Measurements from ENCODE around the gene NBEAL2.

The NBEAL2 gene

DNA sequence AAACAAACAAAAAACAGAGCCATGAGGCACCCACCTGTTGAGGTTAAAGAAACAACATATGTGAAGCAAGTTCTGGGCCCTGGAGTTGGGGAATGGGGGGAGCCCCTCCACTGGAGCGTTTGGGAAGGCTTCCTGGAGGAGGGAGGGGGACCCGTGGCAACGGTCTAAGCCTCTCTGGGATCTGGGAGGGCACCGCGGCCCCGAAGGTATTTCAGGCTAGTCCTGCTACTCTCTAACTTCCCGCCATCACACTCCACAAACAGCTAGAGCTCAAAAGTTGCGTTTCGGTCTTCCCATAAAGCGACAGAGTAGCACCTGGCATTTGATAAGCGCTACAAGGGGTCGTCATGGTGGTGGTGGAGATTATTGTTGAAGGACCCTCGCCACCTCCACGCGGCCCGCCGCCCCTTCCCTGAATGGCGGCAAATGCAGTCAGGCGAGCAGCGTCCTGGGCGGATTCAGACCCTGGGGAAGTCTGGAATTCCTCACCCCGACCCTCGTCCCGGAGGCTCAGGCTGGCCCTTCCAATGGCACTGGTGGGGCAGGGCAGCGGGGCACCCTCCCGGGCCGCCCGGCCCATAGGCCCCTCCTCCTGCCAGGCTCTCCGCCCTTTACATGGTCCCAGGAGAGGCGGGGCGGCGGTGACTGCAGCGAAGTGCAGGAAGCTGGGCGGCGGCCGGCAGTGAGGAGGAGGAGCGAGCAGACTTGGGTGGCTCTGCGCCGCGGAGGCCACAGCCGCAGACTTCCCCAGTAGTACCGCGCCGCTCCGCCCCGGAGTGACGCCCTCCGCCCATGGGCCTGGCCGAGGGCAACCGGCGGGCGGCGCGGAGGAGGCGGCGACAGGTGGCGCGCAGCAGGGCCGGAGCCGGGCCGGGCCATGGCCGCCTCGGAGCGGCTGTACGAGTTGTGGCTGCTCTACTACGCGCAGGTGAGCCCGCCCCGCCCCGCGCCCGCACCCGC, at the start of gene NBEAL2:
Gene NBEAL2, plus strand, starts transcription at position 682 of the 960 bp plus-strand sequence. Its CDS starts 196 bp downstream, at position 878.
- peak; percentile 99 for DNase-seq

DNA sequence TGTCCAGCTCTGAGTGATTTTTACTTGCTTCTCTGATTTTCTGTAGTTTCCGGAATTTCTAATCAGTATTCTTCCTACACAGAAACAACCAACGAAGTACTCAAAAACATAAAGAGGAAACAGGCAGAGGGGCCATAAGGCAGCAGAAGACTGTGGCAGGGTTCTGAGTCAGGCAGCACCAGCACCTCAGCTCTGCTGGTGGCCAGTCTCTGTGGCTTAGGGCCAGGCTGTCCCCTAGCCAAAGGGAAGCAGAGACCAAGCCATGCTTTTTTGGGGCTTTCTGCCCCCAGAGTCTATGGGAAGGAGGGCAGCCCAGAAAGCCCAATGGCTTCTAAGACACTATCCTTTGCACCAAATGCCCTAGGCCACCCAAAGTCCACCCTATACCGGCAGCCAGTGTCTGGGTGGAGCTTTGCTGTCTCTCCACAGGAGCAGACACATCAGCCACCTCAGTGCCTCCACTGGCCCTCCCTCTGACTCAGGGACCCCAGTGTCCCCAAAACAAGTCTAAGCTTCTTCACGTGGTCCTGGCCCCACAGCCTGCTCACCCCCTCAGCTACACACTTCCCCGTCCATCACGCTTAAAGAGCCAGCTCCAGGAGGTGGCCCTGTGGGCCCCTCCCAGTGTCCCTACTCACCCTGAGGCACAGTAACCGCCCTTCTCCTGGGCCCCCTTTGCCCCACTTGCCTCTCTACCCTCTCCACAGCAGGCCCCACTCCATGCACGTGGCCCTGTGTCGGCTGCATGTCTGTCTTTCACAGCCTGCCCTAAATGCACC, 49.1 kb upstream of the NBEAL2 start:
- peak; percentile 55 for DNase-seq

DNA sequence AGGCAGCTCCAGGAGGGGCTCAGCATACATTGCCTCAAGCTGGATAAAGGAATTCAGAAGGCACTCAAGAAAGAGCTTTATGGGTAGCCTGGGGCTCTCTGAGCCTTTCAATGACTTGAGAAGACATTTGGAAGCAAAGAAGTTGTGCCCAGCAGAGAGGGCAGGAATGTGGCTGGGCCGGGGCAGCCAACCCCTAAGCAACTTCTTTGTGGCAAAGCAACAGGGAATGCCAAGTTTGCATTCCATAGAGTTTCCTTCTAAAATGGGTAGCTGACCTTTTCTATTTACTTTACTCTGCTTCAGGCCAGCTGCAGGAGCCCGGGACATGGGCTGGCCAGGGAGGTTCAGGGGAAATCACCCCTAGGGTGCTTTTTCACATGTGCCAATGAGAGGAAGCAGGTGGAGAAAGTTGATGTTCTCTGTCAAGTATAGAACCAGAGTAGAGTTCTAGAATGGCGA, 48.5 kb upstream of the NBEAL2 start:
- DNase-seq = no peak

DNA sequence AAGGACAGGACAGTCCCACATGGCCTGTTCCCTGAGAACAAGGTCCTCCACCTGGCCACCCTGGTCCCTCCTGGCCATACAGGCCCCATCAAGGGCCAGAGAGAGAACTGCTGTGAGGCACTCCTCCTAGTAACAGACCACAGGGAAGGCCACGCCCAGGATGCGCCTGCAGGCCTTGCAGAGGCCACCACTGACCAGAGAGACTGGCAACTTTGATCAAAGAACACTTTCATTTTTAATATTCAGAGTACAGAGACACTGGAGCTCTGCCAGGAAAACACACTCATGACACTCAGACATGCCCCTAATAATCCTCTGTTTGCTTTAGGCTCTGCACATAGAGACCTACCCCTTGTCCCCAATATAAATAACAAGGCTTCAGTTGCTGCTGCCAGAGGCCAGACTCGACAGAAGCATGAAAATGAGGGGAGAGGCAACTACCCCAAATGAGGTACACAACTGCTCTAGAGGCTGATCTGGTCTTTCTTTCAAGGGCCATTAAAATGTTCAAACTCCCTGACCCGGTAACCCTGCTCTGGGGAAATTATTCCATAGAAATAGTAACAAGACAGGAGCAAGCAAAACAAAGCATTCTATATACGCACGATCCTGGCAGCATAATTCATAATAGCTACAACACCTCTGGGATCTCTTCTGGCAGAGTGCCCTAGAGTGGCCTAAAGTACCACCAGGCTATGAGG, 47.7 kb upstream of the NBEAL2 start:
- peak; percentile 62 for DNase-seq

DNA sequence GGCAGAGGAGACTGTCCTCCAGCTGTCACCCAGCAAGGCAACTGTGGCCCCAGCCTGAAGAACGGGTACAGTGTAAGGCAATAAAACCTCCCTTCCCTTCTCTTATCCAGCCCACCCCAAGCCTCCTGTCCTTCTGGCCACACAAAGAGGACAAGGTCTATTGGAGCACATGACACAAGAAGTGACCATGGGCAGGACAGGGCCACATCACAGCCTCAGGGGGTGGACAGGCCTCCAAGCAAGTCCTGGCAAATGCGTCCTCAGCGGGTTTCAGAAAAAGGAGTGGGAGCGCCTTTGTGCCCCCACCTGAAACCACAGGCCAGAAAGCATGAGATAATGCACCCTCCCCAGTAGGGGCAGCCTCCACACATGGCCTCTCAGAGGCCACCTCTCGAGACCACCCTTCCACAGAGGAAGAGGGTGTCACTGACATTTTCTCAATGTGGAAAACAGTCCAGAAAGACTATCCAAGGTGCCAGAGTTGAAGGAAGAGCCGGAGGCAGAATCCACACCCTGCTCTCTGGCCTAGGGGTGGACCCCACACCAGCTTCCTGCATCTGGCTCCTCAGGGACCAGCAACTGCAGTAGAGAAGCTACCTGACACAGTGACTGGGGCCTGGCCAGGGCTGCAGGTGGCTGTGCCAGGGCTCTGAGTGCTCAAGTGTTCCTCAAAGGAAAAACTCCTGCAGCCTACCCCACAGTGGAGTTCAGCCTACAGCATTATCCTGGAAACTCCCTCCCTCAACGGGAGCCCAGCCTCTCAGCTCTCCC, 46.8 kb upstream of the NBEAL2 start:
- DNase-seq = peak; percentile 60

DNA sequence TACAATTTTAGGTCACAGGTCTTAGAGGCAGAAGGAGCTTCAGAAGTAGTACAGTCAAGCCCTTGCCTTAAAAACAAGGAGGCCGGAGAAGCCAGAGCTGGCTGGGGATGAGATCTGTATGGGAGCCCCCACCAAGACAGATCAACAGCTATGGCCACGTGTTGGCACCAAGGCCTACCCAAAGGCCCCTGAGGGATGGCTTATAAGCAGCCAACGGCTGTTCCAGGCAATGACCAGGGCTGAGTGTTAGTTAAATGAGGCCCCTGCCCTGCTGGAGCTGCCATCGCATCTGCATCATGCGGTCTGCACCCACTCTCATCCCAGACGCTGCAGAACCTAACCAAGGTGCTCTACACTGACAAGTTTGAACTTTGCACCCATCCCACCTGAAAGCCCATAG, 46.2 kb upstream of the NBEAL2 start:
- DNase-seq = no peak

DNA sequence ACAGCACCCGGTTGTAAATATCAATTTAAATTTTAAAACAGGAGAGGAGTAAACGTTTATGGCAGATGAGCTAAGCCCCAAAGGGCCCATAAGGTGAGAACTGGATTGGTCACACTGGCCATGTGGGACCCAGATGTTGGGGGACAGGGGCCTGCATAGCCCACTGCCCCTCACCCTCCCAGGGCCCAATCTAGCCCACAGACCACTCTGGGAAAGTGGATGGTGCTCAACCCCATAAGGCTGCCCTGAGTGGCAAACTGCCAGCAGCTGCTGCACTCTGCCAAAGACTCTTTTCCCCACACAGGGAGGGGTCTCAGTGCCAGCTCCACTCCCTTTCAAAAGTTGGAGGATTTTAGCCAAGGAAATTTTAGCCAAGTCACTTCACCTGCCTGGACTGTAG, 45.4 kb upstream of the NBEAL2 start:
- peak; percentile 59 for DNase-seq

GRCh38 chr3:46934498-46935167, 44.8 kb upstream of the NBEAL2 start:
- DNase-seq = no peak

GRCh38 chr3:46935168-46935858, 44.2 kb upstream of the NBEAL2 start:
- DNase-seq = no peak

GRCh38 chr3:46935989-46936558, 43.4 kb upstream of the NBEAL2 start:
- no peak for DNase-seq

GRCh38 chr3:46936733-46937250, 42.7 kb upstream of the NBEAL2 start:
- DNase-seq = no peak

DNA sequence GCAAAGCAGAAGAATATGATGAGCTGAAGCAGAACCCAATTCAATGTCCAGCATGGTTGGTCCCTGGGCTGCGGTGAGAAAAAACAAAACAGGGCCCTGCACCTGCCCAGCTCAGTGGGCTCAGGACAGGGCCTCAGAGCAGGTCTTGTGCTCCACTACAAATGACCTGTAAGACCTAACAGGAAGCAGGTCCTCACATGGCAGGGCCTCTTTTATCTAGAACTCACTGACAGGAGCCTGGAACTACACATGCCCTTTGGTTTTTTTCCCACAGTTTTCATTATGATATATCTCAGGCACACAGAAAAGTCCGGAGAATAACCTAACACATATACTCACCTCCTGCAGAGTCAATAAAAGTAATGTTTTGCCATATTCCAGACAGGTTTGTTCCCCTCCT, 41.3 kb upstream of the NBEAL2 start:
- DNase-seq = no peak

DNA sequence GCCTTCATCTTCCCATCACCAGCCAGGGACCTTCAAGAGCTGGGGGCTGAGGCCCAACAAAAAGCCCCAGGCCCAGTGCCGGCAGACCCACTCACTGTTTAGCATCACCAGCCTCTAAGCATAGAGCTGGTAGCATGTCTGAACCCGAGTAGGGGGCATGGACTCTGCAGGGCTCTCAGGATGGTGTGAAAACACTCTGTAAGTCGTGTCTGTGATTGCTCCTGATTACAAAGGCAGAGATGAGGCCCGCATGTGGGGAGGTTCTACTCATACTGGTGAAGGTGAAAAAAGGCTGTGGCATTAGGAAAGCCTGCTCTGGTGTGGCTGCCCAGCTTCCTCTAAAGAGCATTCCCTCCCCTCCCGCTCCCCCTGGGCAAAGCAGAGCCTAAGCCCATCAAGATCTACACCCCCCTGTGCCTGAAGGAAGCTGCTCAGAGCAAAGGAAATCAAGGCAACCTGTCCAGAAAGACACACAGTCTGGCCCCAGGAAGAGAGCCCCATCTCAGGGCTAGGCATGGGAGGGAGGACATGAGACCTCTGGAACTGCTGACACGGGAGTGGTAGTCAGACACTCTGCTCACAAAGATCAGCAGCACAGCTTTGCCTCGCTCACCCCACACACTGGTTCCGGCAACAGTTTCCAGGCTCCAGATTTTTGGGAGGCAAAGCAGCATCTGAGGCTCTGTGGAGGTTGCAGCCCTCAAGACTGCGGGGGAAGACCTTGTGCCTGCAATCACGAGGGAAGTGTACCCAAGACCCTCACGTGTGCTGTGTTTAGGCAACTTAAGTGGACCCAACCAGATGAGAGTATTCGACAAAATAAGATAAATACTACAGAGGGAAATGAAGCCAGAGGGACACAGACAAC, 39.7 kb upstream of the NBEAL2 start:
- no peak for DNase-seq

DNA sequence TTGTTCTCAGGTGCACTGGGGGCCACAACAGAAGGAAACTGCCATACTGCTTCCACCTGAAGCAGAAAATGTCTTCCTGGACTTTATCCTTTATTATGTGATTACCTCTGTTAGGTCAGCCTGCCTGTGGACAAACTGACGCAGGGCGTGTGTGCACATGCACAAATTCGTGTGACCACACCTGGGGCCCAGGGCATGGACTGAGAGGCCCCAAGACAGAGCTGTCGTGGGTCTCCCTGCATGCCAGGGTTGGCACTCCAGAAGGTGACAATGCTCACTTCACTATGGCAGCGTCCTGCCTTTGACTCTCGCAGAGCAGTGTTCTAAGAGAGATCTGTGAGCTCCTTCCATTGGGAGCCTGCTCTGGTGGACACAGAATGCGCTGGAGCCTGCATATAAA, 37.4 kb upstream of the NBEAL2 start:
- no peak for DNase-seq

DNA sequence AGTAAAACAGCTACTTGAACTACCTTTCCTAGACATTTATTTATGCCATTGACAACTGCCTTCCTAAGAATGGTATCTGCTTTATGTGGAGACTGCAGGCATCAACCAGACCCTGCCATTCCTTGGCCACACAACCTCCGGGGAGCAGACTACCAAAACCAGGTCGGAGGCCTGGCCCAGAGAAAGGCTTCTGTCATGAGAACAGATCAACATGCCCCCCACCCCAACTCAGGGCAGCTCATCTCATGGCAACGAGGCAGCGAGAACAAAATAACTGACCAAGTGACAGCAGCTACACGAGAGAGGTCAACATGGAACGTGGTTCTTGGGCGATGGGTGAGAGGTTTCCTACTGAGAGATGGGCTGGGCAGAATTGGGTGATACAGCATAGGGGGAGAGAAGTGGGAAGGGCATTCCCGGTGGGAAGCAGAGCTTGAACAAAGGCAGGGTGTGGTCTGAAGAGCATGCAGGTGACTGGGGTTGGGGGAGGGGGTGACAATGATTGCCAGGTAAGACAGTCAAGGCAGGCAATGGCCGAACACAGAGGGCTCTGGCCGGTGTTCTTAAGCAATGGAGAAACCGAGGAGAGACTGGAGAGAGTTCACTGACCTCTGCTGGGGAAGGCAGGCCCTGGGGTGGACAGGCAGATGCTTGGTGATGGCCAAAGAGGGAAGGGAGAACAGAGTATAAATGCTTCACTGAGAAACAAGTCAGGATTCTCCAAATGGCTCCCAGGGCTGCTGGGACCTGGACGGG, 36.8 kb upstream of the NBEAL2 start:
- DNase-seq = no peak

DNA sequence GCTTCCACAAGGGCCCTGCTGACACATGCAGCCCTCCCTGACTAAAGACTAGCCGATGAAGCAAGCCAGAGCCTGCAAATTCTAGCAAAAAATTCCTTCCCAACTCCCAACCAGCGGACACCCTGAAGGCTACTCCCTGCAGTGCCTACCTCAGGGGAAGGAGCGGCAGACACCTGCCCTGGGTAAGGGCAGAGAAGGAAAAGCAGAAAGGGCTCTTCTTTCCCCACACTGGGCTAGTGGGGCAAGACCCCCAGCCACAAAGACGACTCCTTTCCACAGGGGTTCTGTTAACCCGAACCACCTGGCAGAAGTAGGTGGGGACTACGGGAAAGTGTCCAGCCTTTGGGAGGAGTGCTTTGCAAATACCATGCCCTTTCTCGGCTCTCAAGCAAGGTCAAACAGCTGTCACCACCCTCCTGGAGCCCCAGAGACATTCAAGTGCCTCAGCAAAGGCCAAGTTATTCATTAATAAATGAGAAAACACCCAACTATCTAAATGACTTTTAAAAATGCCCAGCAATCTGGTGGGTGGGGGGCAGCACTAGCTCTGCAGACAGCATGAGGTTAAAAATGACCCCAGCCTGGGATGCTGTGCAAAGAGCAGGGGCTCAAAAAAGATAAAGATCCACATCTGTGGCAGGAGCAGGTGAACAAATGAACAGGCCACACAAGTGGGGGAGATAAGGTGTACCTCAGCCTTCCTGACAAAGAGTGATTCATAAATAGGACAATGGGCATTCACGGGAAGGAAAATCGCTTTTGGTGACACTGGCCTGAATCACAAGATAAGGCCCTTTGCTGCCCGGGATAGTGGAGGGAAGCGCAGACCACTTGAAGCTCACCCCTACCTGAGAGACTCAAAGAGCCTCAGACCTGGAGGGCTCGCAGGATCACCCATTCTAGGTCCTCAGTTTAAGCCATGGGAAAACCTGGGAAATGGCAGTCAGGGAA, 36.0 kb upstream of the NBEAL2 start:
- DNase-seq = no peak

- no peak for DNase-seq
These were observed 35.3 kb upstream of the NBEAL2 start for GRCh38 chr3:46944191-46944590.
